GM21360 (cell line): ENCODE data around the gene BSN.

Experiments
- ATAC-seq: cut with Tn5 transposase; IDR thresholded peaks from one replicate; pipeline ENCODE4 v1.9.1; 2021; ENCODE audit warnings: mild to moderate bottlenecking, moderate library complexity; ENCODE audit not compliant: unreplicated experiment

BSN gene

GRCh38 chr3:49654176-49654825, 100.0 kb downstream of the BSN start:
- ATAC-seq: no peak

- no peak for ATAC-seq
Measured at GRCh38 chr3:49654955-49655556, 100.8 kb downstream of the BSN start.

- no peak for ATAC-seq
Measured at GRCh38 chr3:49655731-49656285, 101.5 kb downstream of the BSN start.

- ATAC-seq: no peak
Measured at GRCh38 chr3:49656541-49657112, 102.3 kb downstream of the BSN start.

GRCh38 chr3:49657208-49657915, 103.1 kb downstream of the BSN start:
- ATAC-seq: no peak

GRCh38 chr3:49658711-49659110, 104.4 kb downstream of the BSN start:
- no peak for ATAC-seq

- ATAC-seq: no peak
Measured at GRCh38 chr3:49659756-49660155, 105.5 kb downstream of the BSN start.

- no peak for ATAC-seq
Measured at GRCh38 chr3:49661281-49661680, 107.0 kb downstream of the BSN start.

GRCh38 chr3:49662021-49662420, 107.7 kb downstream of the BSN start:
- no peak for ATAC-seq

GRCh38 chr3:49662720-49663413, 108.6 kb downstream of the BSN start:
- ATAC-seq: no peak

GRCh38 chr3:49663831-49664230, 109.6 kb downstream of the BSN start:
- ATAC-seq: no peak

- ATAC-seq: no peak
Measured at GRCh38 chr3:49664300-49664699, 110.0 kb downstream of the BSN start.

GRCh38 chr3:49665822-49666519, 111.7 kb downstream of the BSN start:
- ATAC-seq: no peak

- ATAC-seq: no peak
Measured at GRCh38 chr3:49666592-49666991, 112.3 kb downstream of the BSN start.

- no peak for ATAC-seq
Measured at GRCh38 chr3:49667701-49668413, 113.6 kb downstream of the BSN start.

- ATAC-seq: no peak
Measured at GRCh38 chr3:49668414-49668797, 114.1 kb downstream of the BSN start.

- ATAC-seq: no peak
Measured at GRCh38 chr3:49668861-49669260, 114.6 kb downstream of the BSN start.

- no peak for ATAC-seq
Measured at GRCh38 chr3:49669352-49669751, 115.1 kb downstream of the BSN start.

- no peak for ATAC-seq
Measured at GRCh38 chr3:49670940-49671290, 116.6 kb downstream of the BSN start.
